Measurements from ENCODE around the gene ZDHHC11B.

DNA sequence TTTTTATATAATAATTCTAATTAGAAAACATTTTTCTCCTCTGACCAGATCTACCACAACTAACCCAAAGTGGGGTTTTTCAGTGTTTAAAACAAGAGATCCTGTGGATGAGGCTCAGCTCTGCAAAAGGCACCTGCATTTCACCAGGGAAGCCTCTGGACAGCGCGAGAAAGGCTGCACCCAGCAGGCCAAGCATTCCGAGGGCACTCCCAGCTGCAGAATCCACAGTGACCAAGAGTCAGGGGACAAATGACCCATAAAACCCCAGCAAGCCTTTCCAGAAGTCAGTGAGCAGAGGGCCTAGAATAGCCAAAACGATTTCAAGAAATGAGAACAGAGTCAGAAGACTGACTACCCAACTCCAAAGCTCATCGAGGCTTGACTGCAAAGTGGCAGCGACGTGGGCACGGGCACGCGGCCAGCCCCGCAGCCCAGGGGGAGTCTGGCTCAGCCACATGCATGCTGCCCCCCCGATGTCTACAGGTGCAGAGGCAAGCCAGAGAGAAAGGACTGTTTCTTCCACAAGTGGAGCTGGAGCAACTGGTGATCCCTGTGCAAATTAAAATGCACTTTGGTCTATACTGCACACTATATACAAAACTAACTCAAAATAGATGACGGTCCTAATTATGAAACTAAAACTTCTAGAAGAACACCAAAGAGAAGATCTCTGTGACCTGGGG, 117.6 kb downstream of the ZDHHC11B start:
- TF ChIP-seq EZH2 (IDR thresholded peaks at IDR 0.05; ENCODE audit: insufficient read depth, poor library complexity, severe bottlenecking) = no peak
- TF ChIP-seq EZH2phosphoT487 (IDR thresholded peaks at IDR 0.05; ENCODE audit: insufficient read depth, low read depth) = no peak
